ENCODE measurements around the gene CNST. TPM values are rescaled to one million over a fixed set of nuclear protein-coding genes. Genes with fewer than 3 reads are reported as not detected.

CNST gene
- total and polyA plus RNA-seq, 9 of the 15 experiments (the other 6 are each of a cell fraction or from before 2014, with no cell fraction given): 17.0 to 55.3 (median 30.8) TPM

- TF ChIP-seq, protein P1, sequence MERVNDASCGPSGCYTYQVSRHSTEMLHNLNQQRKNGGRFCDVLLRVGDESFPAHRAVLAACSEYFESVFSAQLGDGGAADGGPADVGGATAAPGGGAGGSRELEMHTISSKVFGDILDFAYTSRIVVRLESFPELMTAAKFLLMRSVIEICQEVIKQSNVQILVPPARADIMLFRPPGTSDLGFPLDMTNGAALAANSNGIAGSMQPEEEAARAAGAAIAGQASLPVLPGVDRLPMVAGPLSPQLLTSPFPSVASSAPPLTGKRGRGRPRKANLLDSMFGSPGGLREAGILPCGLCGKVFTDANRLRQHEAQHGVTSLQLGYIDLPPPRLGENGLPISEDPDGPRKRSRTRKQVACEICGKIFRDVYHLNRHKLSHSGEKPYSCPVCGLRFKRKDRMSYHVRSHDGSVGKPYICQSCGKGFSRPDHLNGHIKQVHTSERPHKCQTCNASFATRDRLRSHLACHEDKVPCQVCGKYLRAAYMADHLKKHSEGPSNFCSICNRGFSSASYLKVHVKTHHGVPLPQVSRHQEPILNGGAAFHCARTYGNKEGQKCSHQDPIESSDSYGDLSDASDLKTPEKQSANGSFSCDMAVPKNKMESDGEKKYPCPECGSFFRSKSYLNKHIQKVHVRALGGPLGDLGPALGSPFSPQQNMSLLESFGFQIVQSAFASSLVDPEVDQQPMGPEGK (CRISPR knock-in tag; IDR thresholded peaks at IDR 0.05; ENCODE audit: borderline replicate concordance): no peak
- TF ChIP-seq ARID1B (IDR thresholded peaks at IDR 0.05): peak; percentile 98
- no peak for TF ChIP-seq SIN3B (IDR thresholded peaks at IDR 0.05; ENCODE audit: low read depth)
- TF ChIP-seq EP400 (IDR thresholded peaks at IDR 0.05): peak; percentile 57
- peak; percentile 52; the same call in 1 of the 2 replicates for TF ChIP-seq LCOR (CRISPR knock-in tag; IDR thresholded peaks at IDR 0.05)
- no peak for TF ChIP-seq KHSRP (IDR thresholded peaks at IDR 0.05)
- peak; percentile 59; the same call in 1 of the 2 replicates for TF ChIP-seq ESRRA (IDR thresholded peaks at IDR 0.05; ENCODE audit: borderline replicate concordance, low read depth)
- no peak for TF ChIP-seq ARID4B (CRISPR knock-in tag; IDR thresholded peaks at IDR 0.05)
- no peak for TF ChIP-seq SMARCA5 (IDR thresholded peaks at IDR 0.05)
- TF ChIP-seq HDAC8 (tag; IDR thresholded peaks at IDR 0.05): no peak
- no peak for TF ChIP-seq PRPF4 (IDR thresholded peaks at IDR 0.05; ENCODE audit: insufficient read depth, low read depth, low read length, poor library complexity, severe bottlenecking)
- no peak for TF ChIP-seq GABPB2 (CRISPR knock-in tag; conservative IDR thresholded peaks at IDR 0.05)
- no peak for TF ChIP-seq EHMT2 (IDR thresholded peaks at IDR 0.05)
- no peak for TF ChIP-seq ZNF830 (CRISPR knock-in tag; IDR thresholded peaks at IDR 0.05)
- TF ChIP-seq RFX1 (IDR thresholded peaks at IDR 0.05): 0 out of 2 replicates have a peak, but pooled peaks have one; percentile 9
These were observed 11.5 kb downstream of the CNST start (continued) for GRCh38 chr1:246577720-246578106.

Measured in K562 (cell line).